H1 (cell line): ENCODE measurements around the gene ARHGAP22. TPM values are rescaled to one million over a fixed set of nuclear protein-coding genes. Genes with fewer than 3 reads are reported as not detected.

Experiments
- CTCF ChIA-PET: fragments of 300-600 bp; sonication (Branson Sonifier 250); formaldehyde crosslinking; loops from one replicate; lab custom pipeline; 2021; ENCODE audit not compliant: partially characterized antibody; lab: Charles Lee
- POLR2A ChIA-PET: fragments of 300-600 bp; sonication (Branson Sonifier 250); formaldehyde crosslinking; loops from one replicate; lab custom pipeline; 2021; ENCODE audit warnings: inconsistent platforms; ENCODE audit not compliant: partially characterized antibody; lab: Charles Lee
- DNase-seq, 2 experiments: peaks; one replicate each; pipeline versions ENCODE4 v3.0.0 to v3.0.0-alpha.2; 2010 to 2022; ENCODE audit warnings: low spot score in 2 of 2, low read depth in 1 of 2, mixed read lengths in 1 of 2
- FAIRE-seq: peaks from 2 replicates; lab custom pipeline; 2011; peaks lifted over from hg19 to GRCh38; lab: Jason Lieb, UNC
- H2AFZ ChIP-seq: 2 replicates; pipeline ENCODE4 v1.8.1; 2012; ENCODE audit warnings: low read length, inconsistent platforms
- H2AK5ac ChIP-seq: 2 replicates; pipeline ENCODE4 v1.6.1; 2013; ENCODE audit warnings: low read depth, low read length
- H2BK120ac ChIP-seq: replicated peaks from 2 replicates; pipeline ENCODE3; 2013; ENCODE audit warnings: low read depth, low read length, inconsistent platforms
- H2BK12ac ChIP-seq: 2 replicates; pipeline ENCODE4 v1.6.1; 2013; ENCODE audit warnings: low read depth, low read length
- H2BK15ac ChIP-seq: 2 replicates; pipeline ENCODE4 v1.6.1; 2013; ENCODE audit warnings: low read length
- H2BK20ac ChIP-seq: 2 replicates; pipeline ENCODE4 v1.6.1; 2013; ENCODE audit warnings: low read length
- H2BK5ac ChIP-seq: 2 replicates; pipeline ENCODE4 v1.6.1; 2013; ENCODE audit warnings: low read depth, low read length
- H3K14ac ChIP-seq: 2 replicates; pipeline ENCODE4 v1.6.1; 2013; ENCODE audit warnings: inconsistent platforms; ENCODE audit not compliant: insufficient read length
- H3K18ac ChIP-seq: 2 replicates; pipeline ENCODE4 v1.6.1; 2013; ENCODE audit warnings: low read length; ENCODE audit errors: extremely low read depth
- H3K23ac ChIP-seq: 2 replicates; pipeline ENCODE4 v1.6.1; 2013; ENCODE audit warnings: inconsistent platforms; ENCODE audit not compliant: insufficient read length
- H3K23me2 ChIP-seq: 2 replicates; pipeline ENCODE4 v1.6.1; 2013; ENCODE audit warnings: low read depth, low read length
- H3K27ac ChIP-seq: 2 replicates; pipeline ENCODE4 v1.6.1; 2011; ENCODE audit warnings: low read depth, low read length, inconsistent platforms
- H3K27me3 ChIP-seq, 4 experiments: replicated peaks in 1 of 4; 1 replicate in 1 of 4; 2 replicates in 3 of 4; pipeline versions ENCODE4 v1.6.1 to v1.8.1; 2011 to 2013; ENCODE audit warnings: low read length in 3 of 4, mild to moderate bottlenecking in 3 of 4, inconsistent platforms in 2 of 4, mixed read lengths in 2 of 4, moderate library complexity in 1 of 4; ENCODE audit not compliant: control insufficient read depth in 3 of 4, insufficient read depth in 3 of 4; ENCODE audit errors: extremely low read depth in 1 of 4
- H3K36me3 ChIP-seq, 4 experiments: 2 replicates each; pipeline versions ENCODE4 v1.6.1 to v1.8.1; 2011 to 2013; ENCODE audit warnings: mild to moderate bottlenecking in 4 of 4, low read length in 3 of 4, moderate library complexity in 2 of 4, control low read depth in 1 of 4, inconsistent platforms in 1 of 4; ENCODE audit not compliant: insufficient read depth in 4 of 4, control insufficient read depth in 2 of 4
- H3K4ac ChIP-seq: replicated peaks from 2 replicates; pipeline ENCODE3; 2013; ENCODE audit warnings: low read length, low read depth, mixed read lengths, inconsistent platforms; ENCODE audit not compliant: insufficient read length
- H3K4me1 ChIP-seq, 4 experiments: replicated peaks in 1 of 4; 1 replicate in 1 of 4; 2 replicates in 3 of 4; pipeline versions ENCODE4 v1.6.1 to v1.8.1; 2011 to 2013; ENCODE audit warnings: low read length in 3 of 4, inconsistent platforms in 2 of 4, mixed read lengths in 1 of 4; ENCODE audit not compliant: insufficient read depth in 4 of 4, control insufficient read depth in 3 of 4
- H3K4me2 ChIP-seq, 2 experiments: 2 replicates each; pipeline versions ENCODE4 v1.6.1 to v1.8.1; 2011 to 2013; ENCODE audit warnings: low read depth in 2 of 2, low read length in 2 of 2, control low read depth in 1 of 2, inconsistent platforms in 1 of 2, mild to moderate bottlenecking in 1 of 2; ENCODE audit not compliant: insufficient read depth in 1 of 2
- H3K4me3 ChIP-seq, 4 experiments: fragments of 200-600, 300-600 bp in 1 of 4; sonication (generic), shearing (Covaris generic), sonication (Bioruptor Twin) in 1 of 4; 2 replicates each; pipeline versions ENCODE4 v1.5.1 to v1.8.1; 2011 to 2016; ENCODE audit warnings: low read length in 4 of 4, low read depth in 3 of 4, control low read depth in 2 of 4, inconsistent platforms in 2 of 4, mild to moderate bottlenecking in 2 of 4, mixed read lengths in 1 of 4, moderate library complexity in 1 of 4; ENCODE audit not compliant: insufficient read depth in 2 of 4; ENCODE audit errors: extremely low read depth in 1 of 4
- H3K56ac ChIP-seq: replicated peaks from 2 replicates; pipeline ENCODE3; 2013; ENCODE audit warnings: low read depth, mild to moderate bottlenecking, mixed read lengths, low read length, inconsistent platforms; ENCODE audit not compliant: insufficient read length
- H3K79me1 ChIP-seq: 2 replicates; pipeline ENCODE4 v1.6.1; 2013; ENCODE audit warnings: low read depth, low read length, control low read depth
- H3K79me2 ChIP-seq, 2 experiments: 2 replicates each; pipeline versions ENCODE4 v1.6.1 to v1.8.1; 2012 to 2013; ENCODE audit warnings: low read length in 2 of 2, mild to moderate bottlenecking in 2 of 2, inconsistent platforms in 1 of 2; ENCODE audit not compliant: insufficient read depth in 2 of 2, control insufficient read depth in 1 of 2
- H3K9ac ChIP-seq, 4 experiments: replicated peaks in 1 of 4; 1 replicate in 1 of 4; 2 replicates in 3 of 4; pipeline versions ENCODE4 v1.6.1 to v1.8.1; 2011 to 2013; ENCODE audit warnings: low read depth in 3 of 4, low read length in 3 of 4, control low read depth in 2 of 4, mild to moderate bottlenecking in 2 of 4, moderate library complexity in 2 of 4, inconsistent platforms in 1 of 4; ENCODE audit errors: extremely low read depth in 1 of 4
- H3K9me3 ChIP-seq, 2 experiments: 2 replicates each; pipeline versions ENCODE4 v1.6.1 to v1.8.1; 2012 to 2013; ENCODE audit warnings: mild to moderate bottlenecking in 2 of 2, moderate library complexity in 2 of 2, control low read depth in 1 of 2, inconsistent platforms in 1 of 2, low read depth in 1 of 2, low read length in 1 of 2, mixed read lengths in 1 of 2; ENCODE audit not compliant: insufficient read depth in 2 of 2
- H4K20me1 ChIP-seq, 2 experiments: replicated peaks in 1 of 2; 2 replicates each; pipeline versions ENCODE3 to v1.8.1; 2011 to 2013; ENCODE audit warnings: inconsistent platforms in 2 of 2, low read length in 2 of 2, mild to moderate bottlenecking in 1 of 2; ENCODE audit not compliant: insufficient read depth in 2 of 2, control insufficient read depth in 1 of 2
- H4K5ac ChIP-seq: 2 replicates; pipeline ENCODE4 v1.6.1; 2013; ENCODE audit warnings: low read length, low read depth, mixed read lengths, inconsistent platforms; ENCODE audit not compliant: insufficient read length
- H4K8ac ChIP-seq: 2 replicates; pipeline ENCODE4 v1.8.0; 2013; ENCODE audit warnings: mild to moderate bottlenecking, moderate library complexity, low read length, inconsistent platforms; ENCODE audit not compliant: insufficient read depth; ENCODE audit errors: extremely low read depth
- H4K91ac ChIP-seq: replicated peaks from 2 replicates; pipeline ENCODE3; 2013; ENCODE audit warnings: low read length, mixed read lengths, inconsistent platforms; ENCODE audit not compliant: insufficient read length
- CBX5 ChIP-seq: fragments of 300-800, 300-1000 bp; sonication (generic); IDR thresholded peaks from 2 replicates; pipeline ENCODE4 v1.7.1; 2016; ENCODE audit warnings: antibody characterized with exemption, low read length, low read depth
- RNF2 ChIP-seq: fragments of 200-900, 300-1000 bp; sonication (generic); IDR thresholded peaks from 2 replicates; pipeline ENCODE4 v1.7.1; 2016; ENCODE audit warnings: borderline replicate concordance, low read depth, mild to moderate bottlenecking, antibody characterized with exemption, low read length; ENCODE audit not compliant: poor library complexity, severe bottlenecking; ENCODE audit errors: missing control alignments
- WGBS, 2 experiments: shearing (Covaris generic) in 1 of 2; methylation state at CpG; one replicate each; pipeline versions ENCODE4 v1.1.6 to v1.1.7; 2013 to 2015; ENCODE audit warnings: low lambda C conversion rate in 2 of 2, mixed read lengths in 2 of 2, inconsistent platforms in 1 of 2, low coverage in 1 of 2, missing lambda C conversion rate in 1 of 2; ENCODE audit not compliant: insufficient replicate concordance in 2 of 2, insufficient coverage in 1 of 2, insufficient read length in 1 of 2; ENCODE audit errors: extremely low coverage in 1 of 2, missing lambda C conversion rate in 1 of 2; 5-methylcytosine and 5-hydroxymethylcytosine counted together
- polyA plus RNA-seq, 7 experiments: library from polyadenylated mRNA; depleted of rRNA in 3 of 7; stranded (reverse) in 5 of 7; unstranded in 2 of 7; fragments of >200 nt in 5 of 7; fragments of 200-250 nt in 2 of 7; gene quantifications; 1 replicate in 5 of 7; 2 replicates in 1 of 7; 4 replicates in 1 of 7; pipeline versions ENCODE4 v1.2.1 to v1.2.3, GENCODE V29; 2011 to 2013; ENCODE audit warnings: missing spikeins in 2 of 7, mixed read lengths in 2 of 7
- total RNA-seq: library from RNA; stranded (reverse); fragmentation: NEBNext Ultra II Directional; extraction: Animal tissue kit (Norgen Biotek cat#: 25700); gene quantifications from 2 replicates; pipeline ENCODE4 v1.2.1, GENCODE V29; 2021

Gene ARHGAP22
- total and polyA plus RNA-seq, 2 of the 8 experiments (the other 6 are each of a cell fraction or from before 2014, with no cell fraction given): 3.6 to 11.2 TPM

DNA sequence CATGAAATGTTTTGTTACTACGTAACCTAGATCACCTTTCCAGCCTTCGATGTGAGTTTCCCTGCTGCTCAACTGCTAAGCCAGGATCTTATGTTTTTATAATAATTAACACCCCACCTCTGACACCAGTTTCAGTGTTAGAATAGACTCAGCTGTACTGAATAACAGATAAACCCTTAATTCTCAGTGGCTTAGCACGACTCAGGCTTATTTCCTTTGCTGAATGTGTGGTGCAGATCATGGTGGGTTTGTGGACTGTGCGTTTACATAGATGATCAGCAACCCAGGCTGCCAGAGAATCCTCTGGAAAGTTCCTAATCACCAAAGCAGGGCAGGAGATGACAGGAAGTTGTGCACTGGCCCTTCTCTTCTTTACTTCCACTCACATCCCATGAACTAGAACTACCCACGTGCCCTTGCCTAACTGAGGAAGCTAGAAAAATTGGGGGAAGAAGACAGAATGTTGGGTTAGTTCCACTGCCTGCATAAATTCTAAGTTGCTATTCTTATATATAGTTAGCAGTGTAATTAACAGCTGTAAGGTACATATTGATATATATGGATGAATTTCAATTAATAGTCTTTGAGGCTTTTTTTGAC is 186.6 kb downstream of the ARHGAP22 start:
- no peak overlapping the region for H2BK12ac ChIP-seq
- no peak overlapping the region for H3K23ac ChIP-seq
- H3K79me1 ChIP-seq: no peaks in the 10 kb centered on the region
- H2AK5ac ChIP-seq: no peak overlapping the region
- H3K14ac ChIP-seq: no peak overlapping the region
- WGBS, 2 experiments: 86% methylated on average over 5 of the region's 5 CpGs; no CpG with 5 or more reads in 1 of the 2 experiments
- no peaks in the 10 kb centered on the region for H3K27me3 ChIP-seq
- H3K9ac ChIP-seq: no peak overlapping the region
- H3K4ac ChIP-seq: no peak overlapping the region
- no peaks in the 10 kb centered on the region for H3K4me1 ChIP-seq
- no peak overlapping the region for H3K56ac ChIP-seq
- no peak overlapping the region for H4K5ac ChIP-seq
- no peak overlapping the region for H3K4me3 ChIP-seq
- no peak overlapping the region for H2BK5ac ChIP-seq
- H3K27ac ChIP-seq: no peak overlapping the region
- H2BK120ac ChIP-seq: no peak overlapping the region
- TF ChIP-seq CBX5 (no peak), RNF2 (no peak)
- CTCF ChIA-PET: interaction anchor here (1.0 to 2.1 kb wide), 8 partner anchors 13 to 91 kb away, joined by 3 to 8 read pairs (median 4); no protein-coding TSS in a partner anchor
- FAIRE-seq: no peak
- H3K9me3 ChIP-seq: no peaks in the 10 kb centered on the region
- H3K79me2 ChIP-seq: no peaks in the 10 kb centered on the region
- H3K18ac ChIP-seq: no peak overlapping the region
- no peak overlapping the region for H4K8ac ChIP-seq
- no peaks in the 10 kb centered on the region for H3K23me2 ChIP-seq
- H2BK15ac ChIP-seq: no peak overlapping the region
- no peak for DNase-seq
- H4K20me1 ChIP-seq: no peaks in the 10 kb centered on the region
- H4K91ac ChIP-seq: no peak overlapping the region
- H2AFZ ChIP-seq: no peak overlapping the region
- H2BK20ac ChIP-seq: no peak overlapping the region
- H3K36me3 ChIP-seq: no peaks in the 10 kb centered on the region
- POLR2A ChIA-PET: interaction anchor here (1.0 kb wide), 1 partner anchor 26 kb away, joined by 3 read pairs; no protein-coding TSS in a partner anchor
- H3K4me2 ChIP-seq: no peak overlapping the region
